Measurements from ENCODE around the gene NPDC1.

Gene NPDC1

DNA sequence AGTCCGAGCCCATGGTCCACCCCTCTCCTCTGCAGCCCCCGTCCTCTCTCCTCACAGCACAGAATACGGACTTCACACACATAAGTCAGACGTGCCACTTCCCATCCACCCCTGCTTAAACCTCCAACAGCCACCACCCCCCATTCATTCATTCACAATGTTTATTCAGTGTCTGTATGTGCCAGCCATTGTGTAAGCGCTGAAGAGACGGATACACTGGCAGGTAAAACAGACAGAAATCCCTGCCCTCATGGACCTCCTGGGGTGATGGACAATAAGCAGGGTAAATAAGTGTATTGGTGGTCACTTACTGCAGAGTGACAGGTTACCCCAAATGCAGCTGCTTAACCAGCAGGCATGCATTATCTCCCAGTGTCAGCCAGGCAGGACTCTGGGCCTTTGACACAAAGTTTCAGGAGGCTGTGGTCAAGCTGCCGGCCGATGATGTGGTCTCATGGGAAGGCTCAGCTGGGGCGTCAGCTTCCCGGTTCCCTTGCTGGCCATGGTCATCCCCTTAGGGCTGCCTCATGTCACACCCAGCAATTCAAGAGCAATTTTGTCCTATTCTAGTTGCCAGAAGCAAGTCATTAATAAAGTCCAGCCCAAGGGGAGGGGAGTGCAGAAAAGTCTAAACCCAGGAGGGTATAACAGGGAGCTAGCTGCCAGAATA, 55.6 kb downstream of the NPDC1 start:
- Histone ChIP-seq H3K27ac (peak overlapping the region; percentile 94), H3K36me3 (no peaks in the 10 kb centered on the region), H3K4me3 (ENCODE audit: low read depth in 1 of 2, low read length in 1 of 2) (no peak overlapping the region), H3K27me3 (peaks cover 72% of the 10 kb centered on the region), H3K4me1 (ENCODE audit: control insufficient read depth in 1 of 2, insufficient read depth in 1 of 2, low read depth in 1 of 2, low read length in 1 of 2) (peaks cover 17 to 38% of the 10 kb centered on the region in 2 experiments), H3K9me3 (no peaks in the 10 kb centered on the region)
- TF ChIP-seq, protein P1, sequence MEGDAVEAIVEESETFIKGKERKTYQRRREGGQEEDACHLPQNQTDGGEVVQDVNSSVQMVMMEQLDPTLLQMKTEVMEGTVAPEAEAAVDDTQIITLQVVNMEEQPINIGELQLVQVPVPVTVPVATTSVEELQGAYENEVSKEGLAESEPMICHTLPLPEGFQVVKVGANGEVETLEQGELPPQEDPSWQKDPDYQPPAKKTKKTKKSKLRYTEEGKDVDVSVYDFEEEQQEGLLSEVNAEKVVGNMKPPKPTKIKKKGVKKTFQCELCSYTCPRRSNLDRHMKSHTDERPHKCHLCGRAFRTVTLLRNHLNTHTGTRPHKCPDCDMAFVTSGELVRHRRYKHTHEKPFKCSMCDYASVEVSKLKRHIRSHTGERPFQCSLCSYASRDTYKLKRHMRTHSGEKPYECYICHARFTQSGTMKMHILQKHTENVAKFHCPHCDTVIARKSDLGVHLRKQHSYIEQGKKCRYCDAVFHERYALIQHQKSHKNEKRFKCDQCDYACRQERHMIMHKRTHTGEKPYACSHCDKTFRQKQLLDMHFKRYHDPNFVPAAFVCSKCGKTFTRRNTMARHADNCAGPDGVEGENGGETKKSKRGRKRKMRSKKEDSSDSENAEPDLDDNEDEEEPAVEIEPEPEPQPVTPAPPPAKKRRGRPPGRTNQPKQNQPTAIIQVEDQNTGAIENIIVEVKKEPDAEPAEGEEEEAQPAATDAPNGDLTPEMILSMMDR (IDR thresholded peaks at IDR 0.05): no peak
